ACC112 (cell line): ENCODE measurements around the gene TSPAN15.
"Not testable (repeated sequence)": the region's sequence is repeated elsewhere in the genome, so short reads cannot be mapped to it uniquely, and the experiment has no call there.

Source experiments
- H2AFZ ChIP-seq: fragments of 200-600 bp; sonication (generic); one replicate; pipeline ENCODE4 v1.6.0; 2017; ENCODE audit warnings: antibody characterized with exemption, low read length; ENCODE audit not compliant: unreplicated experiment
- H3K27ac ChIP-seq: fragments of 200-600 bp; sonication (generic); 2 replicates; pipeline ENCODE4 v1.5.1; 2014; ENCODE audit warnings: low read depth, mild to moderate bottlenecking, antibody characterized with exemption, low read length, moderate library complexity
- H3K27me3 ChIP-seq: fragments of 200-600 bp; sonication (generic); 2 replicates; pipeline ENCODE4 v1.6.1; 2014; ENCODE audit warnings: mild to moderate bottlenecking, antibody characterized with exemption, low read length, moderate library complexity, mixed read lengths; ENCODE audit not compliant: insufficient read depth
- H3K36me3 ChIP-seq: fragments of 200-600 bp; sonication (generic); 2 replicates; pipeline ENCODE4 v1.6.1; 2016; ENCODE audit warnings: mild to moderate bottlenecking, antibody characterized with exemption, low read length, moderate library complexity, mixed read lengths; ENCODE audit not compliant: insufficient read depth
- H3K4me1 ChIP-seq: fragments of 200-600 bp; sonication (generic); one replicate; pipeline ENCODE4 v1.6.1; 2016; ENCODE audit warnings: low read length, mixed read lengths; ENCODE audit not compliant: insufficient read depth, unreplicated experiment, control insufficient read depth
- H3K4me3 ChIP-seq: fragments of 200-600 bp; sonication (generic); 2 replicates; pipeline ENCODE4 v1.5.1; 2014; ENCODE audit warnings: mild to moderate bottlenecking, low read depth, low read length
- H3K79me2 ChIP-seq: fragments of 200-600 bp; sonication (generic); one replicate; pipeline ENCODE4 v1.6.0; 2016; ENCODE audit warnings: low read length; ENCODE audit not compliant: control insufficient read depth, unreplicated experiment, insufficient read depth

TSPAN15 gene

GRCh38 chr10:69446650-69447151, 4.6 kb upstream of the TSPAN15 start:
- Histone ChIP-seq H3K27ac (peak overlapping the region; percentile 86), H3K36me3 (no peaks in the 10 kb centered on the region), H2AFZ (peak overlapping the region; percentile 41), H3K27me3 (no peaks in the 10 kb centered on the region), H3K4me1 (peaks cover 46% of the 10 kb centered on the region), H3K79me2 (no peaks in the 10 kb centered on the region), H3K4me3 (no peak overlapping the region)

- H3K79me2 ChIP-seq = no peaks in the 10 kb centered on the region
- H3K36me3 ChIP-seq = no peaks in the 10 kb centered on the region
- peaks cover 45% of the 10 kb centered on the region for H3K4me1 ChIP-seq
- H3K27me3 ChIP-seq = no peaks in the 10 kb centered on the region
- H3K4me3 ChIP-seq = no peak overlapping the region
- H2AFZ ChIP-seq = peak overlapping the region; percentile 70
- H3K27ac ChIP-seq = no peak overlapping the region
Observed at GRCh38 chr10:69449841-69450240, 1.4 kb upstream of the TSPAN15 start.

- H2AFZ ChIP-seq, H3K4me3 ChIP-seq, H3K36me3 ChIP-seq, H3K27me3 ChIP-seq, H3K27ac ChIP-seq, H3K79me2 ChIP-seq: not testable (repeated sequence)
- peaks cover 40% of the 10 kb centered on the region for H3K4me1 ChIP-seq
Observed at GRCh38 chr10:69450395-69450794, 870 bp upstream of the TSPAN15 start.

GRCh38 chr10:69451784-69452251, 553 bp downstream of the TSPAN15 start:
- no peaks in the 10 kb centered on the region for H3K79me2 ChIP-seq
- H3K36me3 ChIP-seq = no peaks in the 10 kb centered on the region
- H2AFZ ChIP-seq = peak overlapping the region; percentile 70
- peaks cover 30% of the 10 kb centered on the region for H3K4me1 ChIP-seq
- no peaks in the 10 kb centered on the region for H3K27me3 ChIP-seq
- H3K27ac ChIP-seq = no peak overlapping the region
- peak overlapping the region; percentile 77 for H3K4me3 ChIP-seq

GRCh38 chr10:69452676-69453415, 1.6 kb downstream of the TSPAN15 start:
- no peaks in the 10 kb centered on the region for H3K27me3 ChIP-seq
- H3K4me3 ChIP-seq = no peak overlapping the region
- H2AFZ ChIP-seq = no peak overlapping the region
- no peak overlapping the region for H3K27ac ChIP-seq
- peaks cover 31% of the 10 kb centered on the region for H3K4me1 ChIP-seq
- no peaks in the 10 kb centered on the region for H3K79me2 ChIP-seq
- H3K36me3 ChIP-seq = no peaks in the 10 kb centered on the region

- H3K36me3 ChIP-seq = no peaks in the 10 kb centered on the region
- H3K4me3 ChIP-seq = no peak overlapping the region
- no peak overlapping the region for H3K27ac ChIP-seq
- H3K27me3 ChIP-seq = no peaks in the 10 kb centered on the region
- H3K79me2 ChIP-seq = no peaks in the 10 kb centered on the region
- H2AFZ ChIP-seq = no peak overlapping the region
- H3K4me1 ChIP-seq = peaks cover 28% of the 10 kb centered on the region
Observed at GRCh38 chr10:69453795-69454194, 2.5 kb downstream of the TSPAN15 start.

GRCh38 chr10:69455006-69455763, 3.9 kb downstream of the TSPAN15 start:
- no peak overlapping the region for H3K4me3 ChIP-seq
- no peaks in the 10 kb centered on the region for H3K79me2 ChIP-seq
- H3K27ac ChIP-seq = no peak overlapping the region
- no peak overlapping the region for H2AFZ ChIP-seq
- H3K4me1 ChIP-seq = peaks cover 18% of the 10 kb centered on the region
- no peaks in the 10 kb centered on the region for H3K36me3 ChIP-seq
- H3K27me3 ChIP-seq = no peaks in the 10 kb centered on the region

GRCh38 chr10:69456880-69457693, 5.8 kb downstream of the TSPAN15 start:
- no peaks in the 10 kb centered on the region for H3K79me2 ChIP-seq
- H3K4me3 ChIP-seq = no peak overlapping the region
- no peaks in the 10 kb centered on the region for H3K27me3 ChIP-seq
- peaks cover 17% of the 10 kb centered on the region for H3K4me1 ChIP-seq
- no peaks in the 10 kb centered on the region for H3K36me3 ChIP-seq
- H3K27ac ChIP-seq = no peak overlapping the region
- no peak overlapping the region for H2AFZ ChIP-seq

GRCh38 chr10:69457771-69458237, 6.5 kb downstream of the TSPAN15 start:
- Histone ChIP-seq H3K4me1 (peaks cover 17% of the 10 kb centered on the region), H3K4me3 (no peak overlapping the region), H3K79me2 (no peaks in the 10 kb centered on the region), H3K27ac (no peak overlapping the region), H3K27me3 (no peaks in the 10 kb centered on the region), H2AFZ (no peak overlapping the region), H3K36me3 (no peaks in the 10 kb centered on the region)

GRCh38 chr10:69458430-69459100, 7.3 kb downstream of the TSPAN15 start:
- Histone ChIP-seq H3K4me1 (peaks cover 17% of the 10 kb centered on the region), H3K79me2 (no peaks in the 10 kb centered on the region), H2AFZ (no peak overlapping the region), H3K27me3 (no peaks in the 10 kb centered on the region), H3K4me3 (no peak overlapping the region), H3K36me3 (no peaks in the 10 kb centered on the region), H3K27ac (no peak overlapping the region)
